HepG2 (cell line): ENCODE results near the gene YEATS2. TPM values are rescaled to one million over a fixed set of nuclear protein-coding genes. Genes with fewer than 3 reads are reported as not detected.
A peak's percentile ranks its signal among the peaks of the same experiment; 100 is the strongest.
"Not testable (repeated sequence)": the region's sequence is repeated elsewhere in the genome, so short reads cannot be mapped to it uniquely, and the experiment has no call there.

ENCODE experiments used
- ATAC-seq: fragments of 200-7000 bp; cut with Tn5 transposase; 3 replicates; pipeline ENCODE4 v1.9.1; 2020; ENCODE audit warnings: mild to moderate bottlenecking, moderate library complexity
- BruUV-seq: library from RNA; stranded (reverse); fragments of 400-500 nt; replicated peaks from 2 replicates; lab custom pipeline; 2021; lab: Mats Ljungman, UMichigan
- CTCF ChIA-PET: fragments of 300-600 bp; formaldehyde crosslinking; extraction: SDS; loops from one replicate; lab custom pipeline; 2021; ENCODE audit warnings: low total read pairs, inconsistent platforms, low intra/inter-chr PET ratio; lab: Yijun Ruan, JAX
- POLR2A ChIA-PET: fragments of 350-600 bp; sonication (Branson Sonifier 250); formaldehyde crosslinking; loops from one replicate; lab custom pipeline; 2020; ENCODE audit warnings: antibody characterized with exemption, inconsistent platforms; lab: Yijun Ruan, JAX
- DNase-seq: peaks from one replicate; pipeline ENCODE4 v3.0.0-alpha.2; 2015; ENCODE audit warnings: low spot score
- FAIRE-seq: peaks from 3 replicates; lab custom pipeline; 2011; peaks lifted over from hg19 to GRCh38; lab: Jason Lieb, UNC
- H2AFZ ChIP-seq: one replicate; pipeline ENCODE4 v1.6.1; 2011; ENCODE audit warnings: low read length, inconsistent platforms
- H3K27ac ChIP-seq: fragments of 300-600 bp; 3 replicates; pipeline ENCODE4 v1.8.0; 2011; ENCODE audit warnings: mixed run types, mild to moderate bottlenecking, mixed read lengths, low read length, inconsistent platforms; ENCODE audit not compliant: insufficient read depth; ENCODE audit errors: extremely low read length
- H3K27me3 ChIP-seq, 2 experiments: fragments of 200-600 bp in 1 of 2; 2 replicates in 1 of 2; 3 replicates in 1 of 2; pipeline versions ENCODE4 v1.6.0 to v1.8.0; 2011; ENCODE audit warnings: low read length in 2 of 2, mild to moderate bottlenecking in 2 of 2, moderate library complexity in 2 of 2, inconsistent platforms in 1 of 2; ENCODE audit not compliant: insufficient read depth in 2 of 2, control insufficient read depth in 1 of 2
- H3K36me3 ChIP-seq, 2 experiments: fragments of 200-600 bp in 1 of 2; replicated peaks in 1 of 2; 2 replicates in 1 of 2; 3 replicates in 1 of 2; pipeline versions ENCODE4 v1.5.1 to v1.8.0; 2011; ENCODE audit warnings: low read length in 2 of 2, inconsistent platforms in 1 of 2; ENCODE audit not compliant: insufficient read depth in 2 of 2, control insufficient read depth in 1 of 2
- H3K4me1 ChIP-seq: 2 replicates; pipeline ENCODE4 v1.5.1; 2012; ENCODE audit warnings: low read length, inconsistent platforms; ENCODE audit not compliant: insufficient read depth
- H3K4me2 ChIP-seq: 2 replicates; pipeline ENCODE4 v1.6.0; 2011; ENCODE audit warnings: low read depth, low read length, inconsistent platforms
- H3K4me3 ChIP-seq, 3 experiments: fragments of 200-600 bp in 1 of 3; sonication (generic), shearing (Covaris generic) in 1 of 3; replicated peaks in 1 of 3; 2 replicates each; pipeline ENCODE4 v1.5.1; 2011 to 2016; ENCODE audit warnings: low read length in 3 of 3, inconsistent platforms in 2 of 3, low read depth in 2 of 3, mild to moderate bottlenecking in 2 of 3, control low read depth in 1 of 3, mixed read lengths in 1 of 3; ENCODE audit not compliant: insufficient read depth in 1 of 3
- H3K79me2 ChIP-seq: one replicate; pipeline ENCODE4 v1.6.1; 2011; ENCODE audit warnings: low read length, inconsistent platforms; ENCODE audit not compliant: insufficient read depth
- H3K9ac ChIP-seq: 2 replicates; pipeline ENCODE4 v1.6.0; 2011; ENCODE audit warnings: mild to moderate bottlenecking, low read depth, low read length, inconsistent platforms; ENCODE audit not compliant: insufficient read depth
- H3K9me3 ChIP-seq: 2 replicates; pipeline ENCODE4 v1.5.1; 2012; ENCODE audit warnings: mild to moderate bottlenecking, low read length
- H4K20me1 ChIP-seq: 2 replicates; pipeline ENCODE4 v1.6.0; 2011; ENCODE audit warnings: inconsistent platforms, mild to moderate bottlenecking, low read length, moderate library complexity; ENCODE audit not compliant: insufficient read depth
- MAFK ChIP-seq, 2 experiments: IDR thresholded peaks in 1 of 2; conservative IDR thresholded peaks in 1 of 2; 2 replicates each; pipeline ENCODE4 v1.6.1; 2011; ENCODE audit warnings: improper control_type of control experiment in 2 of 2, low read length in 2 of 2
- ZNF121 ChIP-seq: sonication (generic); formaldehyde crosslinking; IDR thresholded peaks from 2 replicates; pipeline ENCODE4 v1.5.0; 2020; ENCODE audit warnings: mild to moderate bottlenecking, missing genetic modification reagents
- ZNF44 ChIP-seq: sonication (generic); formaldehyde crosslinking; IDR thresholded peaks from 2 replicates; pipeline ENCODE4 v1.5.1; 2020; ENCODE audit warnings: mild to moderate bottlenecking, missing genetic modification reagents
- ZNF460 ChIP-seq: sonication (generic); formaldehyde crosslinking; IDR thresholded peaks from 2 replicates; pipeline ENCODE4 v1.5.1; 2020; ENCODE audit warnings: missing genetic modification reagents, mild to moderate bottlenecking, borderline replicate concordance
- ZNF597 ChIP-seq: sonication (generic); formaldehyde crosslinking; IDR thresholded peaks from 2 replicates; pipeline ENCODE4 v1.5.0; 2020; ENCODE audit warnings: missing genetic modification reagents
- WGBS: methylation state at CpG from one replicate; pipeline ENCODE4 v1.1.6; 2017; ENCODE audit warnings: low lambda C conversion rate; 5-methylcytosine and 5-hydroxymethylcytosine counted together
- in situ Hi-C: cut with HindIII; loops from 2 replicates; pipeline ENCODE4 v1.10.0; 2017; ENCODE audit warnings: low pct_unique_long_range_greater_than_20kb; ENCODE audit not compliant: extremely low pct_ligation_motif_present
- intact Hi-C: fragments of 100-400 bp; cut with micrococcal nuclease; formaldehyde crosslinking; loops from one replicate; pipeline ENCODE4 v1.10.0; 2022; ENCODE audit not compliant: unreplicated experiment
- polyA plus RNA-seq, 8 experiments: library from polyadenylated mRNA; depleted of rRNA in 3 of 8; stranded (reverse) in 7 of 8; unstranded in 1 of 8; fragments of >200 nt; fragmentation: Illumina TruSeq in 4 of 8; extraction: Trizol in 4 of 8; gene quantifications; 2 replicates each; pipeline versions ENCODE4 v1.2.1 to v1.2.3, GENCODE V29; 2011 to 2016; ENCODE audit warnings: low read depth in 4 of 8, missing spikeins in 1 of 8, mixed read lengths in 1 of 8; ENCODE audit not compliant: insufficient read depth in 1 of 8
- total RNA-seq, 5 experiments: library from RNA; depleted of rRNA; stranded (reverse); fragments of >200 nt; fragmentation: Illumina TruSeq; extraction: Trizol; gene quantifications; 2 replicates each; pipeline ENCODE4 v1.2.3, GENCODE V29; 2016; ENCODE audit warnings: low read depth in 1 of 5

The YEATS2 gene
- total and polyA plus RNA-seq, 2 of the 13 experiments (the other 11 are each of a cell fraction or from before 2014, with no cell fraction given): 18.6 to 33.7 TPM

DNA sequence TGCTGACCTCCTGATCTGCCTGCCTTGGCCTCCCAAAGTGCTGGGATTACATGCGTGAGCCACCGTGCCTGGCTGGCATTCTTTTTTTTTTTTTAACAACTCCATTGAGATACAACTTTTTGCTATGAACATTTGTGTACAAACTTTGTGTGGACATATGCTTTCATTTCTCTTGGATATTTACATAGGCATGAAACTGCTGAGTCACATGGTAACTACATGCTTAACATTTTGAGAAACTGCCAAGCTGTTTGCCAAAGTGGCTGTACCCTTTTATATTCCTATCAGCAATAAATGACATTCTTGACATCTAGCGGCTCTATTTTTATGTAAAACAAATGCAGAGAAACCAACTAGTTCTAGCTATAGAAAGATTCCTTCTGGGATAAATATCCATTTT, 8.7 kb upstream of the YEATS2 start (continued):
- no peak for TF ChIP-seq ZNF597
- TF ChIP-seq MAFK (conservative IDR thresholded peaks at IDR 0.05 in 1 of 2, IDR thresholded peaks at IDR 0.05 in 1 of 2; ENCODE audit: low read length in 2 of 2): peak; percentile 75 to 85
- TF ChIP-seq ZNF44 (CRISPR knock-in tag): no peak

GRCh38 chr3:183689621-183690020, 8.0 kb upstream of the YEATS2 start:
- H4K20me1 ChIP-seq, in situ Hi-C loops, DNase-seq, CTCF ChIA-PET, H3K9ac ChIP-seq, ATAC-seq, H3K4me2 ChIP-seq, H3K79me2 ChIP-seq, intact Hi-C loops, H3K4me3 ChIP-seq, H3K9me3 ChIP-seq, H2AFZ ChIP-seq, H3K36me3 ChIP-seq, H3K27me3 ChIP-seq, BruUV-seq, H3K27ac ChIP-seq, FAIRE-seq: not testable (repeated sequence)
- TF ChIP-seq ZNF121 (CRISPR knock-in tag) (0 out of 2 replicates have a peak, but pooled peaks have one; percentile 61), ZNF460 (peak; percentile 60; the same call in 1 of the 2 replicates)
- 64% methylated on average over 5 of the region's 5 CpGs for WGBS
- POLR2A ChIA-PET: interaction anchor here (0.6 kb wide), 1 partner anchor 8 kb away, joined by 3 read pairs; the partner anchor contains the start of gene YEATS2
- peaks cover 14% of the 10 kb centered on the region for H3K4me1 ChIP-seq
